ENCODE measurements around the gene KDM8.

The KDM8 gene

DNA sequence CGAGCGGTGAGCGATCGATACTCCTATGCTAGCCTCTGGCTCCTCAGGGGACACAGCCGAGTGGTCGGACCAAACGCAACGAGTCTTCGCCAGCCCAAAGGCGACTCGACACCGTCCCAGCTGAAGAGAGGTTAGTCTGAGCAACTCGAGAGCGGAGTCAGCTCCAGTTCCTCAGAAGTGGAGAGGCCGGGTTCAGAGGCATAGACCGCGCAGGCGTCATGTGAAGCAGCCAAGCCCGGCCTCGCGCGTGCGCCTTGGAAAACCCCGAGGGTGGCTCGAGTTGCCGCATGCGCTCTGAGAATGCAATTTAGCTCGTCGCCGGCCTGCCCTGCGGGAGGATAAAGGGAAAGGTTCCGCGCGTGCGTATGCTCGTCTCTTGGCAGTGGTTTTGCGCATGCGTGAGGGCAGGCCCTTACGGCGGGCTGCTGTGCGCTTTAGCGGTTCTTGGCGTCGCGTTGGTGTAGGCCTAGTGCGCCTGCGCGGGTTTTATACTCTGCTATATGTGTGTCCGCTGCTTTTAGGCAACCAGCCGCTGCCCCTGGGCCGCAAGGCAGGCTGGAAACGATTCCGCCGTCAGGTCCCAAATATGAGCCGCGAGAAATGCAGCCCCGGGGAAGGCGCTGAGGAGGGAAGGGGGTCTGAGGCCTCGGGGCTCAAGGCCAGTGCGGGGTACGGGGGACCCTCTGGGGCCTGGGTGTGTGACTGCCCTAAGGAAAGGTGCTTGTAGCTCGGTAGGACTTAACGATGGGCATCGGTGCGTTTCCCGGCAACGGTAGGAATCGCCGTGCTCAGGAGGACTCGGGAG lies at the start of gene KDM8:
Gene KDM8 (plus strand): TSS at position 20 of the 805 bp plus-strand sequence. CDS start 6,598 bp downstream, outside the sequence.
- DNase-seq (ENCODE audit: low read depth): peak; percentile 95

DNA sequence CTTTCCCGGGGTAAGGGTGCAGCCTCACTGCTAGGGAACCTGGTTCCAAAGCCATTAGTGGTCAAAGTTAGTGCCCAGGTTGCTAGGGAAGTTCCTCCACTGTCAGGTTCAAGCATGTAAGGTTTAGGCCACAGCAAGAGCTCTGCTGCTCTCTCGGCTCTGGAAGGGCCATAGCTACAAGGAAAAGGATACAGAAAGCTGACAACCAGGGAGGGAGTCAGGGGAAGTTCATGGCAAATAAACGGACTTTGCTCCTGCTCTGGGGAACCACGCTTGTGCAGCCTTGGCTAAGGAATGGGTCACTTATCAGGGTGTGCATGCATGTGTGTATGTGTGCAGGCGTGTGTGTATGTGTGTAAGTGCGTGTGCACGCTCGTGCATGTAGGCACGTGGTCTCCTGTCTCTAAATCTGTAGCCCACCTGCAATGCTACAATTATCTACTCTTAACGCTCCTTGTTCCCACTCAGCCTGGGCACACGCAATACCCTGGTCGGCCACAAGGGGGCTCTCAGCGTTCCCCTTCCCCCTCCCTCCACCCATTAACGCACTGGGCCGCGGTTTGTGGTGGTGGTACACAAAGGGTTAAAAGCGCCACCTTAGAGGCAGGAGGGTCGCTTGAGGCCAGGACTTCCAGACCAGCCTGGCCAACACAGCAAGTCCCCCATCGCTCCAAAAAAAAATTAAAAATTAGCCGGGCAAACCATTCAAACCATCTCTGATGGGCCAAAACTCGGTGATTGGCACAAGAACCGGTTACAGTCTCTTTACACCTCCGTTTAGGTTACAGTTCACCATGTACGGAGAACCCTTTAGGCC lies 48.4 kb upstream of the KDM8 start:
- no peak for DNase-seq (ENCODE audit: low read depth)

DNA sequence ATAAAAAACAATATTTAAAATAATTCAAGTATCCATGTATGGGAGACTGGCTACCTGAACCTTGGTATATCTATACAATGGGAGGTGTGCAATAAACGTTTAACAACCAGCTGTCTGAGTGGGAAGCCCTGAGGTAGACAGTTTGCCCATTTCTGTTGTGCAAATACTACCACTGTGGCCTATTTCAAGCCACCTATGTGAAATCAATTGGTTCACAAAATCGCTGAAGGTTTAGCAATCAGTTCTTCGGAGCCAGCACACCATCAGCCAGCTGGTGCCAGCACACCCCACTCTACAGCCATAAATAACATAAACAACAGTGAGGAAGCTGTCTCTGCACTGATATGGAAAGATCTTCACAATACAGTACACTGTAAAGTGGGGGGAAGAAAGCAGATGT lies 46.7 kb upstream of the KDM8 start:
- DNase-seq (ENCODE audit: low read depth): no peak

DNA sequence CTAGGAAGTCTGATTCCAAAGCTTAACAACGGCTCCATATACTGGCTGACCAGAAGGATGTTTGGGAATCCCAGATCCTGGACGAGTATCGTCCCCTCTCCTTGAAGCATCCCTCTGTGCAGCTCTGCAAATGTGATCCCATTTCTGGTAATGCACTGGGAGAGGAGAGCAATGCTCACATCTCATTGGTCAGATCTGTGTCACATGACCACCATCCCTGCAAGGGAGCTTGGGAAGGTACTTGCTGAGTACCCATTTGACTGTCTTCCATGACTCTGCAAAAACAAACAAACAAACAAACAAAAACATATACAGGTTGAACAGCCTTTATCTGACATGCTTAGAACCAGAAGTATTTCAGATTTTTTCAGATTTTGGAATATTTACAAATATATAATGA lies 41.9 kb upstream of the KDM8 start:
- no peak for DNase-seq (ENCODE audit: low read depth)

DNA sequence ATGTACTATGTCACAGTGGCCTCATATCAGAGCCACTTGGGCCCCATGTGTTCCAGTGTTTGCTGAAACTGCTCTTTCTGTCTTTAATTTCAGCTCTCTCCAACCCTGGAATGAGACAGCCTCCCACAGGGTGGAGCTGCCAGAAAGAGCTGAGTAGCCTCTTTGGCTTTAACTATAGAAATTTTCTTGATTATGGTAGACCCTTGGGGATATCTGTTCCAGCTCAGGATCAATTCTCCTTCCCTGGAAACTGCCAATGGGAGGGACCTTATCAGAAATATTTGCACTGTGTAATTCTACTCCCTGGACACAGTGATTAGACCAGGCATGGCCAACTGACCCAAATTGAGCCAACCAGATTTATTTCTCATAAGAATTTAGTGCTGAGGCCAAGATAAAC lies 39.0 kb upstream of the KDM8 start:
- no peak for DNase-seq (ENCODE audit: low read depth)

DNA sequence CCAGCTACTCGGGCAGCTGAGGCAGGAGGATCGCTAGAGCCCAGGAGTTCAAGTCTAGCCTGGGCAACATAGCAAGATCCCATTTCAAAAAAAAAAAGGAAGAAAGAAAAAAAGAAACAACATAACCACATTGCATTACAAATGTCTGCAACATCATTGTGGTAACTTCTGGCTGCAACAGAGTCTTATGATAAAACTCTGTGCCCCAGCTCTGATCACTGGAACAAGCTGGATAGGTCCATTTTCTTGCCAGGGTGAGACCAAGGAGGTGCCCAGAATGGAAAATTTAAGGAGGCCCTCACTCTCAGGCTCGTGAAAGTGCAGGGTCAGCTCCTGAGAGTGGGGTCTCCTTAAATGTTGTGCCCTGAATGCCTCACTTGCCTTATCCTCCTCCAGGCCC lies 37.8 kb upstream of the KDM8 start:
- no peak for DNase-seq (ENCODE audit: low read depth)

DNA sequence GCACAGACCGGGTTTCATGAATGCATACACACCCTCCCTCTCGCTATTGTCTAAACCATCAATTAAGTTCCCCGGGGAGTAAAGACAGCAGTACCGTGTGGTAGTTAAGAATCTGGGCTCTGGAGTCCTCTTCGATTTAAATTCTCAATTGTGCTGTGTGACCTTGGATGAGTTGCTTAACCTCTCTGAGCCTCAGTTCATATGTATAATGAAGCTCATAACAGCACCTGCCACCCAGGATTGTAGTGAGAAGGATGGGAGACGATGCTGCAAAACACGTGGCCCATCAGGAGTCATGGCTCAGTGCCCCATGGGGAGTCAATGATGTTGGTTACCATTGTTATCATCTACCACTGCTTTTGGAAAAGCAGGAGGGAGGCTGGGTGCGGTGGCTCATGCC lies 34.5 kb upstream of the KDM8 start:
- no peak for DNase-seq (ENCODE audit: low read depth)

DNA sequence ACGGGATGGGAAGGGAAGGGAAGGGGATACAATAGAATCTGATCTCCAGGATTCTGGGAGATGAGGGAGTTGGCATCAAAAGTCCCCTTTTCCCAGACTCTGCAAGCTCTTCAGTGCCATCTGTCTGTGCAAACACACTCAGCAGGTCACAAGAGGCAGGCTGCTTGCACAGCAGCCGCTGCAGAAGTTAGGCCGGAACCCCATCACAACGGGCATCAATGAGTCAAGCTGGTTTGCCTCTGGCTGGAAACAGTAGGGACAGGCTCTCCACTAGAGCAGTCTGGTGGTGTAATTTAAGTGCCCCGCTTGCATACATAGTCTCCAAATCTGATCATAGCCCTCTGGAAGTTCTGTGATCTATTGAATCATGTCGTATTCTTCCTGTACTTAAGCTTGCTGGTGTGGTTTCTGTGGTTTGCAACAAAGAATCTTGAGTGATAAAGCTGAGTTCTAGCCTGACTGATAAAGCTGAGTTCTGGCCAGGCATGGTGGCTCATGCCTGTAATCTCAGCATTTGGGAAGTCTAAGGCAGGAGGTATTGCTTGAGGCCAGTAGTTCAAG lies 33.7 kb upstream of the KDM8 start:
- no peak for DNase-seq (ENCODE audit: low read depth)

DNA sequence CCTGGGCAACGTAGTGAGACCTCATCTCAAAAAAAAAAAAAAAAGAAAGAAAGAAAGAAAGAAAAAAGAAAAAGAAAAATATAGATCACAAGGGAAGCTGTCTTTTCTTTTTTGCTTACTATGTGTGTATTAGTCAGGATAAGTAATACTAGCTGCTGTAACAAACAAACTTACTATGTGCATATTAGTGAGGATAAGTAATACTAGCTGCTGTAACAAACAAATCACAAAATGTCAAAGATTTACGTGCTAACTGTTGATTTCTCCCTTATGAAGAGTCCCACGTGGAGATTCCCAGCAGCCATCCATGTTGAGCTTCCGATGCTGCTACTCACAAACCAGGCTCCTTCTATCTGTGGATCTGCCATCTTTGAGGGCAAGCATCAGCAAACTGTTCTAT lies 31.7 kb upstream of the KDM8 start:
- no peak for DNase-seq (ENCODE audit: low read depth)

DNA sequence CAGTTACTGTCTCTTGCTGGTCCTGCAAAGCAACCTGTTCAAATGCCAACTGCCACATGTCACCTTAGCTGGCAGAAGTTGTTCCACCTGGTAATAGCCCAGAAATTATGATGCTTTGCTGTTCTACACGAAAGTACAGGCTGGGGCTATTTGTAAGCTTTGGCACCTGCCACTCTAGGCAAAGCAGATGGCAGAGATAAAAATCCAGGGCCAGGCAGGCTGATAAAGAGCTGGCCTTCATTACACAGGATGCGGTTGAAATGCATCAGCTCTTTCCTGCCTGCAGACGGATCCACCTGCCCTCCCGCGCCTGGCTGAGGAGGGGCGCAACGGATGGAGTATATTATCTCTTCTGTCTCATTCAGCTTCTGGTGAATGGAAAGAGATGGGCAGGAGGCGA lies 29.3 kb upstream of the KDM8 start:
- DNase-seq (ENCODE audit: low read depth): no peak

DNA sequence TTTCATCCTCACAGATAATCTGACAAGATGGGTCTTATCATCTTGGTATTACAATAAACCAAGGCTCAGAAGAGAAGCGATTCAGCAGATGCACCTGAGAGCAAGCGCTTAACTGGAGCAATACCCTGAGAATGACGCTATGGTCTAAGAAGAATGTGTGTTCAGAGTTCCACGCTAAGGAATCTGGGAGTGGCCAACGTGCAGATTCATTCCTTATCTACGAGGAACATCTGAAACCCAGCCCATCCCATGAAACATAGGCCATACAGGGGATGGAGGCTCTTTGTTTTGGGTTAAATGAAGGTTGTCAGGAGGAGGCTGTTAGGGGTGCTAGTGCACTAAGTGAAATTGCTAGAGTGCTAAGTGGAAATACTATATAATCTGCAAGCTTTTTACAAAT lies 28.5 kb upstream of the KDM8 start:
- DNase-seq (ENCODE audit: low read depth): no peak

DNA sequence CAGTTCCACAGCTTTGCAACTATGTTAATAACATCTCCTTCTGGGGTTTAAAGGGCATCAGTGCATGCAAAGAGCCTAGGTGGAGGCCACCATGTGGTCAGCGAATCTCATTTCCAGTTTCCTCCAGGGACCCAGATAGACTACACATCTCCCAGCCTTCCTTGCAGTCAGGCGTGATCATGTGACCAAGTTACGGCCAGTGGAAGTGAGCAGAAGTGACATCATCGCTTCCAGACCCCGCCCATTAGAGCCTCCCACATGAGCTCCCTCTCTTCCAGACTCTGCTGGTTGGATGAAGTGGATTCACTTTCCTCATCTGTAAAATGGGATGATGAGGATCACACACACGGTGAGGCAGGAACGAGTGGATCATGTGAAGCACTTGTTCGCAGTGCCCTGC lies 27.4 kb upstream of the KDM8 start:
- DNase-seq (ENCODE audit: low read depth): no peak

DNA sequence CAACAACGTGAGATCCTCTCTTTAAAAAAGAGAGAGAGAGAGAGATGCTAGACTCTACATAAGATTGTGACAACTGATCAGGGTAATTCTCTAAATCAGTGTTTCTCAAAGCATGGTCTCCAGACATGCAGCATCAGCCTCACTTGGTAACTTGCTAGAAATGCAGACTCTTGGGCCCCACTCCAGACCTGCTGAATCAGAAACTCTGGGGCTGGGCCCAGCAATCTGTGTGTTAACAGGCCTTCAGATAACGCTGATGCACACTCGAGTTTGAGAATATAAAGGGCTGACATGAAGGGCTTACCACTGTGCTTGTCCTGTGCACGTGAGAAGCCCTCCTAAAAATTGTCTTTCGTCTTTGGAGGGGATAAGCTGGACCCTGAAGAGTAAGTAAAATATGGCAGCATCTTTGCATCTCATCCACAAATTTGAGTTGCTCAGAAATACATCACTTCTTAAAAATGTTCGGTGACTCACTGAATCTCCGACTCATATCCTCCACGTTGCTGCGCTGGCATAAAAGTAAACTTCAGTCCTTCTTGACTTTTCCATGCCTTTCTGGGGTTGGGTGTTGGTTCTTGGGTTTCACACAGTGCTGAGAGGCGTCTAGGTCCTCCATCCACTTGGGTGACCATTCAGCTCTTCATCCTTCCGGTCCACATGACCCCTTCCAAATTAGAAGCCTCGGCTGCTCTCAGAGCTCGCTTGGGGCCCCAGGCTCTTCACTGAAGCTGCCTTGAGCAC lies 26.1 kb upstream of the KDM8 start:
- peak; percentile 73 for DNase-seq (ENCODE audit: low read depth)

DNA sequence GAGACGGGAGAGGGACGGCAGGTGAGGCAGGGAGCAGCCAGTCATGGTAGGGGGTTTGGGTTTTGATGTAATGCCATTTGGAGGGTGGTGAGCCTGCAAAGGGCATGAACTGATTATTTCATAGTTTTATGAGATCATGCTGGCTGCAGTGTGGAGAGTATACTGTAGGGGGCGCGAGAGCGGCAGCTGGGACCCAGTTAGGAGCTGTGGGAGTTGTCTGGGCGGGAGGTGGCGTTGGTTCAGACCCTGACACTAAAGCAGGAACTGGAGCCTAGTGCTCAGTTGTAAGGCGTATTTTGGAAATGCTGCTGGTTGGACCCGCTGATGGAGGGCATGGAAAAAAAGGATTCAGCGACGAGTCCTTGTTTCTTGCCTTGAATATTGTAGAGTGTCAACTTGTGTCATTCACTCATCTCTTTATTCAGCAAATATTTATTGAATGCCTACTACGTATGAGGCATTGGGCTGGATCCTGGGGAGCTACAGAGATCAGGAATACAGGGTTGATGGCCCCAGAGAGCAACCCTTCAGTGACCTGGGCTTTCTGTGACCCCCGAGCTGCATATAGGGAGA lies 23.7 kb upstream of the KDM8 start:
- no peak for DNase-seq (ENCODE audit: low read depth)

DNA sequence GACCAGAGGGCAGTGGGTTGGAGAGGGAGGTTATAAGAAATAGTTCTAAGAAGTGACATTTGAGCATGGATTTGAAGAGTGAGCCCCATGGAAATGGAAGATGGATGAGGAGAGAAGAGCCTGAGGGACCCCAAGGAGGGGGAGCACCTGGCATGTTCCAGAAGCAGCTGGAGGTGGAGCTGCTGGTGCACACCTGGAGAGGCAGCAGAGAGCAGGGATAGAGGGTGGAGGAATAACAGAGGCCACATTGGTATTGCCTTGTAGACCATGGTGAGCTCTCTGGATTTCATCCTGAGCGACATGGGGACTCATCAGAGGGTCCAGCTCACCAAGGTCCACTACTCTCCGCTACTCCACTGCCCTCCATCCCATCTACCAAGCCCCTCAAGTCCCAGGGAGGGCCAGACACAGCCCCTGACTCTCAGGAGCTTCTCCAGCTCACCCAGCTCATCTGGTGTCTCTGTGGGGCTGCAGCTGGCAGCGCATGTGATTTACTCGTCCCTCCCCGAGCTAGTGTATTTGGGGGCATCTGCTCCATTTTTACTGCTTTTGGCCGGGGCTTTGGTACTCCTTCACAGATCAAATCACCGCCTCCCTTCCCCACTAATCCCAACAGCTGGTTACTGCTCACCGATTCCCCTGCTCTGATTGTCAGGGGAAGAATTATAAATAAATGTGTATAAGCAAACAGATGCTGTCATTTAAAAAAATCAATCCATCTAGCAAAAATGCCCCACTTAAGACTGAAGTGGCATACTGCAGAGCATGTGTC lies 22.1 kb upstream of the KDM8 start:
- DNase-seq (ENCODE audit: low read depth): no peak

DNA sequence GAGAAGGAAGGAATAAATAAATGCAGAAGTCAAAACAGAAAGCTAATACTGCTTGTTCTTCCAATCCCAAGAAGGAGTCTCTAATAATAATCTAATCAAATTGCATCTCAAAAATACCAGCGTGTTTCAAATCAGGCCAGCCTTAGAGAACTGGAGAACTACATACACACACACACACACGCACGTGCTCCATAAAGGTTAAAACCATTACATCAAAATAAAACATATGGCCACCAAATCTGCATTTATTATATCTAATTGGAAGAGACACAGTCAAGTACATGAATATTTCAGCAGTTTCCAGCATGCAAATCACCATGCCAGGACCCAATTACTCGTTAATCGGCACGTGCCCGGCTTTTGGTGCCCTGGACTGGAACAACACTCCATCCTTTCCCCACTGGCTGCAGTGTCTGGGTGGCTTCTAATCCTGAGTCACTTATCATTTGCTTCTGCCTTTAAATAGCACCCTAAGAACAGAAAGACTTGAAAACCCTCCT lies 20.4 kb upstream of the KDM8 start:
- no peak for DNase-seq (ENCODE audit: low read depth)

DNA sequence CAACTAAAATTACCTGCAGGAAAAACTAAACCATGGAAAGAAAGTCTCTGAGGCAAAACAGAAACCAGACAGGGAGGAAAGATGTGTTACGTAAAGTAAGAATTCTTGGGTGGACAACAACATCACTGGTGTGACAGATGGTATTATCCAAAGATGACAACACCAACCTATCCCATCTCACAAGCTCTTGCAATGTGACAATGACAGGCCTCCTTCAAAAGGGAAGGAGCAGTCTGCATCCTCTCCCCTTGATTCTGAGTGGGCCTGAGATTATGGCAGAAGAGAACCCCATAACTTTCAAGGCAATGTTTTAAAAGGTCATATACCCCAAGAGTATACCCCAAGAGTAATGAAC lies 17.6 kb upstream of the KDM8 start:
- DNase-seq (ENCODE audit: low read depth): no peak

DNA sequence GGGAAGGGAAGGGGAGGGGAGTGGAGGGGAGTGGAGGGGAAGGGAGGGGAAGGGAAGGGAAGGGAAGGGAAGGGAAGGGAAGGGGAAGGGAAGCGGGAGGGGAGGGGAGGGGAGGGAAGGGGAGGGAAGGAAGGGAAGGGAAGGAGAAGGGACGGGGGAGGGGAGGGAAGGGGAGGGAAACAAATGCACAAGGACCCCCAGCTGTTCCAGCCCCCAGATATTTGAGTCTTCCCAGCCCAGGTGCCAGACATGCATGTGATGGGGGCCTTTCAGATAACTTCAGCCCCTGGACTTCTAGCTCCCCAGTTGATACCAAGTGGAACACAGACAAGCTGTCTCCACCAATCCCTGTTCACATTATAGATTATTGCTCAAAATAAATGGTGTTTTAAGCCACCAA lies 14.7 kb upstream of the KDM8 start:
- DNase-seq (ENCODE audit: low read depth): no peak

DNA sequence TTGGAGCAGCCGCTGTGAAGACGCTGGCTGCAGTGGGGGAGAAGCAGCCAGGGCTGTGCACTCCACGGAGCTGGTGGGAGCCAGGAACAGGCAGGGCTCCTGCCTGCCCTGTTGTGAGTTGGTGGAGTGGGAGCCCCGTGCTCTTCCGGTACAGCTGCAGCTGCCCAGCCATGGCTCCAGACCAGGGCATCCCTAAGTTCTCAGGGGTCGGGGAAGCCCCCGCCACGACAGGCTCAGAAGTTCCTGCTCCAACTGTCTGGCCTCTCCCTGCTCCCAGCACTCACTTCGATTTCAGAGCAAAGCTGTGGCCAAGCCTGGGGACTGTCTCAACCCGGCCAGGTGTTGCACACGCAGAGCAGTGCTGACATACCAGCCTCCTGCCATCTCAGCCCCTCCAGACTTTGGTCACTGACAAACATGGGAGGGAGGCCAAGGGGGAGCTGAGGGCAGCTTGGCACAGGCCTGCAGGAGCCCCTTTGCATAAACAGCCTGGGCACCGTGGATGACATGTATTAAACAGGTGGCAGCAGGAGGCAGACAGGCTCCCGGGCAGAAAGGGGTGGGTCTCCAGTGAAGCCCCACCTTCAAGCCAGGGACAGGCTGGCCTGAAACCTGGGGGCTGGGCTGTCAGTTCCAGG lies 13.9 kb upstream of the KDM8 start:
- no peak for DNase-seq (ENCODE audit: low read depth)

DNA sequence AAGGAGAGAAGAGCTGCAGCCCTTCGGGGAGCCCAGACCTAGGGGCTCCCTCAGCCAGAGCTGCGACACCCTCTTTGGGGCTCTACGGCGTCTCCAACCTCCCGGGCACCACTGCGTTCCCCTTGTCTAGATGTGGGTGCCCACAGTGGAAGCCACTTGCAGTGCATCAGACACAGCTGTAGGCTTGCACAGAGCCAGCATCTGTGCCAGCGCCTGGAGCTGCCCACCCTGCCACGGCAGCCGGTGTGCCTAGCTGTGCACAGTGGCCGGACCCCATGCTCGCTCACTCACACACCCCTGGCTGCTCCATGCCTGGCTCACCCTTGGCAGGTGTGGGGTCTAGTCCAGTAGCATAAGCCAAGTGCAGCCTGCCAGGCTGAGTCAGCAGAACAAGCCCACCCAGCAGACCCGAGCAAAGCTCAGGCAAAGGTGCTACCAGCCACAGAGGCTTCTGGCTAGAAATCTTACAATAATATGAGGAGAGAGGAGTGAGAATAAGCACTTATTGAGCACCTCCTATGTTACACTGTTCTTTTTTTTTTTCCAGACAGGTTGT lies 12.9 kb upstream of the KDM8 start:
- DNase-seq (ENCODE audit: low read depth): no peak

Data from HS-5 (cell line).